GM18505 (cell line): ENCODE results near the gene USH1C.

Experiments used
- ATAC-seq: cut with Tn5 transposase; IDR thresholded peaks from one replicate; pipeline ENCODE4 v1.9.1; 2021; ENCODE audit not compliant: unreplicated experiment
- POLR2A ChIP-seq: IDR thresholded peaks from 4 replicates; pipeline ENCODE4 v1.6.1; 2011; ENCODE audit warnings: borderline replicate concordance; ENCODE audit not compliant: insufficient read depth, insufficient read length; ENCODE audit errors: extremely low read depth

The USH1C gene

DNA sequence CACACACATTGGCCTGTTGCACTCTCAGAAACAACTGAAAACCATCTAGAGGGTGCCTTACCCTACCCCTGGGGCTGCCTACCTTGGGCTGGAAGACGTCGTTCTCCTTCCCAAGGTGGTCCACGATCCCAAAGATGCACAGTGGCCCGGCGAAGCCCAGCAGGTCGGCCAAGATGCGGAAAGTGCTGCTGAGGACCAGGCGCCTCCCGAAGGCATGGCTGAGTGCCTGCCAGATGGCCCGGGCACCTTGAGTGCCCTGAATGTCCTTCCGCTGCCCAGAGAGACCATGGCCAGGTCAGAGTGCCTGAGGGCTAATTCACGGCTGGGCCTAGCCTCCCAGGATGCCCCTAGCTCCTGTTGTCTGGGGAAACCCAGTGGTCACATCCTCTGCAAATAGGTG, 83.8 kb downstream of the USH1C start:
- no peak for ATAC-seq
- TF ChIP-seq POLR2A: no peak

DNA sequence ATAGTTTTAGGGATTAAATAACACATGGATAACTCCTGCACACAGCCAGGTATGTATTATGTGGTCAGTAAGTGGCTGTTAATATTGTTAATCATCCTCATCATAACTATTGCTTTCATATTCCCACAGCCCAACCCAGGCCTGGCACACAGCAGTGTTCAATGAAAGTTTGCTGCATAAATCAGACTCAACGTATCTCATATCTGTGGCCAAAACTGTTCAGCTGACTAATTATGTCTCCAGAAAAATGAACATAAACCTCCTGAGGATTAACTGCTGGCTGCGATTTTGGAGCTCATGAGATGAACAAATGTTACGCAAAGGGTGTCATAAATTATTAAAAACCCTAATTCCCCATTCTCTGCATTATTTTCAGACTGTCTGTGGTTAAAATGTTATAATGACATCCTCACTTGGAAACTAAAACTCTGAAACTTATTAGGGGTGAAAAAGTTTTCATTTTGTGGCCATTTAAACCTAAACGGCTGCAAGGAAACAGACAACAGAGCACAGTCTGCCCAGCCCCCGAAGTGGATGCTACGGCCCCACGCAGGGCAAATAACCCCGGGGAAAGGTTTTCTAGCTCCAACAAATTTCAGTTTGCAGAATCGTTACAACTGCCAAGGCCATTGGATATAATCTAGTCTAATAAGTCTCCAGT, 84.8 kb downstream of the USH1C start:
- ATAC-seq: no peak
- TF ChIP-seq POLR2A: no peak

DNA sequence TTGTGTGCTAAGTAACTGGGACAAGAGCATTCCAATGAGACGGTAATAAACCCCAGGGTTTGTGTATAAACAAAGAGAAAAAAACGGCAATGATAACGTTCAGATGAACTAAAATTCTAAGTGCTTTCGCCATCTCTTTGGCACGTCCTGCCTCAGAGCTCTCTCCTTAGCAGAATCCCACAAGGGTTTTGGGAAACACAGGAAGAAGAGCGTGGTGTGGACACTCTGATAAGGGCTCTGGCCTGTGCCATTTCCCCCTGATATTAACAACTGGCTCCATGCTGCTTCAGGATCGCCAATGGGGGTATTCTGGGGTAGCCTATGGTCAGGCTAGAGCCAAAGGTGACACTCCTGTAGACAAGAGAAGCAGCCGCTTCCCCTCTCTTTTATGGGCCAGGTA, 85.9 kb downstream of the USH1C start:
- no peak for ATAC-seq
- no peak for TF ChIP-seq POLR2A

DNA sequence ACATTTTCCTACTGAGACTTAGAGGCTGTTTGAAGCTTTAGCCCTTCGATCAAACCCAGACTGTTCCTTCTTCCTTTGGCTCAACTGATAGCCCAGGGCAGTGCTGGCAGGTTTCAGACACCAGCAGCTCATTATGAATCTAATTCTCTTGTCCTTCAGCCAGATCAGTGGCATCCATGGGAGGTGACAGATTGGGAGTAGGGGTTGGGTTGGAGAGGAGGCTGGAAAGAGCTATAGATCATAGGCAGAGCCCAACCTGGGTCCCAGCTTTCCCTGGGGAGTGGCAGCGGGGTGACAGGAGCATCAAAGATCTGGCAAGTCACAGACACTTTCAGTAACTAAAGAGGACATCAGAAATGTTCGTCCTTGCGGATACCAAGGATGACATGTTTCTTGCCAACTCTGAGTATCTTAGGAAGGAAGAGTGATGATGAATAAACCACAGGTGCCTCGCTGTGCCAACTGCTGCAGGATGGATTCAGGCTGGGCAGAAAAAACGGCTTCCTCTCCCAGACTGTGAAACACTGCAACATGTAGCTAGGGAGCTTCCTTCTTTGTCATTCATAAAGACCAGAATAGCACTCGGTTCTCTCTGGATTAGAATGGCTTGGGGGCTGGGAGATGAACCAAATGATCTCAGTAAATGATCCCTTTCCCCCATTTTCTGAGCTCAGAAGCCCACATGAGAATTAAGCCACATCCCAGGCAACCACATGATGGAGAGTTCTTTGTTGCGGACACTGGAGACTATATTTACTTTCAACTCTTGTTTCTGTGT, 86.6 kb downstream of the USH1C start:
- ATAC-seq: no peak
- TF ChIP-seq POLR2A: no peak

DNA sequence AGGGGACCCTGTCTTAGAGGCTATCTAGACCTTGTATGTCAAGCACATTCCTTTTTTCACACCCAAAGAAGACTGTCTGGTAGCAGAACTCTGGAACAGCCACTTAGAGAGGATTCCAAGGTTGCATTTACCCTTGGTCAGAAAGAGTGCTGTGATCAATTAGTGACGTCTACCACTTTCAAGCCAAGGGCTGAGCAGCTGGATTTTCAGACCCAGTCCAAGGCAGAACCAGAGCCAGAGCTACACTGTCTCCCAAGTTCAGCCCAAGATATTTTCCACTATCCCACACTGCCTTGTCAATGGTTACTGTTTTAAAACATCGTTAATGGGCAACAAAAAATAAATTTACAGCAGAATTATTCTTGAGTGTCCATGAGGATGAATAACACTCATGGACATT, 91.5 kb downstream of the USH1C start:
- no peak for TF ChIP-seq POLR2A

DNA sequence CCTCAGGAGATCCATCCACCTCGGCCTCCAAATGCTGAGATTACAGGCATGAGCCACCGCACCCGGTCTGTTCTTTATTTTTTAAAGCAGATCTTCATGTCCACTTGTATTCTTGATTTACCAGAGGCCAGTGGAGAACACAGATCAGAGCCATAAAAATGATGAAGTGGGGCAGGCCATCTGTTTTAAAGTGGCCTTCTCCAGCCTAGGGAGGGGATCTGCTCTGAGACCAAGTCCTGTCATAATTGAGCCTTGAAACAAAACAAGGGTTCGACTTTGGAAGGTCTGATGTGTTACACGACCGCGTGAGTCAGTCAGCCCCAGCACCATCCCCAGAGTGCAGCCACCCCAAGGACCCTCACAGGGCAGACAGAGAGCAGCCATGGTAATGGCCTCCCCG, 95.1 kb downstream of the USH1C start:
- TF ChIP-seq POLR2A: no peak
- ATAC-seq: no peak

More for the DNA sequence above, 91.5 kb downstream of the USH1C start:
- no peak for ATAC-seq

DNA sequence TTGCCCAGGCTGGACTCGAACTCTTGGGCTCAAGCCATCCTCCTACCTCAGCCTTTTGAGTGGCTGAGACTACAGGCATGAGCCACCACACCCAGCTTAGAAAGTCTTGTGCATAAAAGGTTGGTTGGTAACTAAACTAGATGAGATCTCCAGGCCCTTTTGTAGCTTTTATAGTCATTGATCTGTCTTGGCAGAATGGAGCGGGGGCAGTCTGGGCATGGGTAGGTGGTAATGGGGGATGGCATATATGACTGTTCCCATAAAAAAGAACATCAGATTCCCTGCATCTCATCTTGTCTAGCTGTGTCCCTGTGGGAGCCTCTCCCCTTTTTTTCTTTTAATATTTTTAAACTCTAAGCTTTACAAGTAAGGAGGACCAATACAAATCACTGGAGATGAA, 97.7 kb downstream of the USH1C start:
- ATAC-seq: no peak
- no peak for TF ChIP-seq POLR2A

DNA sequence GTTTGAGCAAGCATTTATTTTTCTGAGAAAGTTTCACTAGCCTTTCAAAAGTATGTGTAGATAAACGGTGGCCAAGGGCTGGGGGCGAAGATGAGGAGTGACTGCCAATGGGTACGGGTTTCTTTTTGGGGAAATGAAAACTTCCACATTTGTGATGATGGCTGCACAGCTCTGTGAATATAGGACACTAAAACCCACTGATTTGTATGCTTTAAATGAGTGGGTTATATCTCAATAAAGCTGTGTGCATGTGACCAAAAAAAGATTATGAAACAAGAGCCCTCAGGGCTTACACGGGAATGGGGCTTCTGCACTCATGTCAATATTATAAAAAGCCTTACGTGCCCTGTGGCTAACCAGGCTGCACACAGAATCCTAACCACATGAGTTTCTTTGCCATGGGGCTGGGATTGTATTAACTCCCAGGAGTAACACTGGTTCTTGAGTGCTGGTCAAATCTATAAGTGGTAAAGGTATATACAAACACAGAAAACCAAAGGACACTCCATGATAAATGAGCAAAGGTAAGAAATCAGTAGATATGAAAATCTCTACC, 98.9 kb downstream of the USH1C start:
- ATAC-seq: no peak
- no peak for TF ChIP-seq POLR2A

DNA sequence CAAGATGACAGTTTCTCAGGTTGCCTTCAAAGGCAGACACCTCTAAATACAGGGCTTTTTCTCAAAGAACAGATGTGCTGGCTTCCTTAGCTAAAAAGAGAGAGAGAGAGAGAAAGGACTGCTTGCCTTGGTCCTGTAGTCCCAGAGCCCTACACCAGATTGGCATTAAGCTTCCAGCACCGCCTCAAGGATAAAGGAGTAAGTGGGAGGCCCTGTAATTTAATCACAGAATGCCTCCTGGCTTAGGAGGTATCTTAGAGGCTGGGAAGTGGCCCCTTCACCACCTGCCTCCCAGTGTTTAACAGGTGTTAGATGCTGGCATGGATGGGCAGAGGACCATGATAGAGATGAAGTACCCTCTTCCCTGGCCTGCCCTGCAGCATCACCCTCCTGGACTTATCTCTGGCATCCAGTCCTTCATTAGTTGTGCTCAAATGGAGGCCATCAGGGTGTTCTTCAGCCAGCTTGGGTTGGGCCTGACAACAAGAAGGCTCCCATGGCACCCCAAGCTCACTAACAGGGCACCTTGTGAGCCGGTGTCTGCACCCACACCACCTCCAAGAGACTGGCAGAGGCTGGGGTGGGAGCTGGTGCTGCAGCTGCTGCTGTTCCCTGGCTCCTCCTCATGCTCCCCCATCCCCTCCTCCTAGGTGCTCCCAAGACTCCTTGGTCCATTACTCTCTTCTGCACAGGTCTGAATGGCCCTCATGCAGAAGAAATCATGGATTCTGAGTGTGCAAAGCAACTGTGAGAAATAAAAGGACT, 100.1 kb downstream of the USH1C start:
- no peak for TF ChIP-seq POLR2A
- ATAC-seq: no peak
